Astrocyte of the cerebellum (primary cell): Measurements from ENCODE around the gene TMEM125.

ENCODE experiments used
- DNase-seq: peaks from one replicate; pipeline ENCODE4 v3.0.0-alpha.2; 2011; ENCODE audit warnings: low read depth
- H3K4me3 ChIP-seq: 2 replicates; pipeline ENCODE4 v1.5.1; 2011; ENCODE audit warnings: mild to moderate bottlenecking, low read depth, low read length, moderate library complexity
- in situ Hi-C: cut with HindIII; loops from 2 replicates; pipeline ENCODE4 v1.10.0; 2017; ENCODE audit warnings: low sequenced_read_pairs
- TF ChIP-seq, protein P1 (sequence below): IDR thresholded peaks from 2 replicates; pipeline ENCODE4 v1.5.1; 2012; ENCODE audit warnings: low read length, low read depth, moderate library complexity, mild to moderate bottlenecking; ENCODE audit errors: missing control alignments

Gene TMEM125

DNA sequence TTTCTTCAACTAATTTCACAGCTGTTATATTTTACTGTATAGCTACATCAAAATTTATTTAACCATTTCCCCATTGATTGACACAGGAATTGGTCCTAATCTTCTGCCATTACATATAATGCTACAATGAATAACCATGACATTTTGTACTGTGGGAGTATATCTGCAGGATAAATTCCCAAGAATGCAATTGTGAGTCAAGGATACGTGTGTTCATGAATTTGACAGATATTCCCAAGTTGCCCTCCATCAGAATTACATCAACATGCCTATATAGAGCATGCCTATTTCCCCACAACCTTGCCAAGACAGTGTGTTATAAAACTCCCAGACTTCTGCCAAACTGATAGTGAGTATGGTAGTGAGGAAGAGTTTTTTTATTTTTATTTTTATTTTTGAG lies 28.3 kb downstream of the TMEM125 start:
- DNase-seq: no peak
- TF ChIP-seq, protein P1, sequence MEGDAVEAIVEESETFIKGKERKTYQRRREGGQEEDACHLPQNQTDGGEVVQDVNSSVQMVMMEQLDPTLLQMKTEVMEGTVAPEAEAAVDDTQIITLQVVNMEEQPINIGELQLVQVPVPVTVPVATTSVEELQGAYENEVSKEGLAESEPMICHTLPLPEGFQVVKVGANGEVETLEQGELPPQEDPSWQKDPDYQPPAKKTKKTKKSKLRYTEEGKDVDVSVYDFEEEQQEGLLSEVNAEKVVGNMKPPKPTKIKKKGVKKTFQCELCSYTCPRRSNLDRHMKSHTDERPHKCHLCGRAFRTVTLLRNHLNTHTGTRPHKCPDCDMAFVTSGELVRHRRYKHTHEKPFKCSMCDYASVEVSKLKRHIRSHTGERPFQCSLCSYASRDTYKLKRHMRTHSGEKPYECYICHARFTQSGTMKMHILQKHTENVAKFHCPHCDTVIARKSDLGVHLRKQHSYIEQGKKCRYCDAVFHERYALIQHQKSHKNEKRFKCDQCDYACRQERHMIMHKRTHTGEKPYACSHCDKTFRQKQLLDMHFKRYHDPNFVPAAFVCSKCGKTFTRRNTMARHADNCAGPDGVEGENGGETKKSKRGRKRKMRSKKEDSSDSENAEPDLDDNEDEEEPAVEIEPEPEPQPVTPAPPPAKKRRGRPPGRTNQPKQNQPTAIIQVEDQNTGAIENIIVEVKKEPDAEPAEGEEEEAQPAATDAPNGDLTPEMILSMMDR: no peak
- in situ Hi-C loops: no loop called here
- no peak overlapping the region for H3K4me3 ChIP-seq

DNA sequence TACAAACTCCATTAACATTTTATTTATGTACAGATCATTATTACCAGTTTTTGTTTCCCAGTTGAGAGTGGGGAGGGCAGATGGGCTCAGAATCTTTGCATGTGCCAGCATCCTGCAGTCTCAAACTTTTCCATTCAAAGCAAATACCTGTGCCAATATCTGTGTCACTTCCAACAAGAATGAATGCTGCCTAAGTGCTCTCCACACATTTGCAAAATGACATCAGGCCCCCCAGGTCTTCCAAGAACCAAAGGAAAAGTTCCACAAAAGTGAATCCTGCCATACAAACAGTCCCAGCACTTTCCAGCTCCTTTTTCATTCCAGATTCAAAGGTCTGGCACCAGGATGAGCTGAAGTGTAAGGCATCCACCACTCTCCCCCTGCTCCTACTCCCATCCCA lies 29.3 kb downstream of the TMEM125 start:
- in situ Hi-C loops: no loop called here
- DNase-seq: no peak
- H3K4me3 ChIP-seq: no peak overlapping the region
- TF ChIP-seq, protein P1: no peak

GRCh38 chr1:43300378-43301094 lies 30.8 kb downstream of the TMEM125 start, which contains the start of gene TIE1:
Gene TIE1 (plus strand): TSS chr1:43300982. CDS start chr1:43301072, 90 bp downstream.
- DNase-seq: no peak
- in situ Hi-C loops: no loop called here
- TF ChIP-seq, protein P1: no peak
- H3K4me3 ChIP-seq: no peak within 1 kb of the TSS

DNA sequence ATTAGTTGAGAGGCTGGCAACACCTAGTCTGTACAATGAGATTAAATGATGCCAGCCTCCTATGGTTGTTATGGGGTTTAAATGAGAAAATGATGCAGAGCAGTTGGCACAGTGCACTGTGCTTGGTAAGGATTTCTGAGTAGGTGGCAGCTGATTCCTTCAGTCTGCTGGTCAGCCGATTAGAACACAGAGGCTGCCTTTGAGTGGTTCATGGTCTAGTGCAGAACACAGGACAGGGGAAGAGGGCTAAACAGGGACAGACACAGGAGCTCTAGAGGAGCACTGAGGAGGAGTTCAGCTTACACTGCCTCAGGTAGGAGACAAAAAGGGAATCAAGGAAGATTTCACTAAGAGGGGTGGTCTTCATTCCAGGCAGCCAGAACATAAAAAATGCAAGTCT lies 32.4 kb downstream of the TMEM125 start:
- TF ChIP-seq, protein P1: no peak
- in situ Hi-C loops: no loop called here
- no peak for DNase-seq
- H3K4me3 ChIP-seq: no peak overlapping the region

- no peak overlapping the region for H3K4me3 ChIP-seq
- TF ChIP-seq, protein P1: no peak
- in situ Hi-C loops: no loop called here
- DNase-seq: no peak
Observed at GRCh38 chr1:43302721-43303470, 33.1 kb downstream of the TMEM125 start.

DNA sequence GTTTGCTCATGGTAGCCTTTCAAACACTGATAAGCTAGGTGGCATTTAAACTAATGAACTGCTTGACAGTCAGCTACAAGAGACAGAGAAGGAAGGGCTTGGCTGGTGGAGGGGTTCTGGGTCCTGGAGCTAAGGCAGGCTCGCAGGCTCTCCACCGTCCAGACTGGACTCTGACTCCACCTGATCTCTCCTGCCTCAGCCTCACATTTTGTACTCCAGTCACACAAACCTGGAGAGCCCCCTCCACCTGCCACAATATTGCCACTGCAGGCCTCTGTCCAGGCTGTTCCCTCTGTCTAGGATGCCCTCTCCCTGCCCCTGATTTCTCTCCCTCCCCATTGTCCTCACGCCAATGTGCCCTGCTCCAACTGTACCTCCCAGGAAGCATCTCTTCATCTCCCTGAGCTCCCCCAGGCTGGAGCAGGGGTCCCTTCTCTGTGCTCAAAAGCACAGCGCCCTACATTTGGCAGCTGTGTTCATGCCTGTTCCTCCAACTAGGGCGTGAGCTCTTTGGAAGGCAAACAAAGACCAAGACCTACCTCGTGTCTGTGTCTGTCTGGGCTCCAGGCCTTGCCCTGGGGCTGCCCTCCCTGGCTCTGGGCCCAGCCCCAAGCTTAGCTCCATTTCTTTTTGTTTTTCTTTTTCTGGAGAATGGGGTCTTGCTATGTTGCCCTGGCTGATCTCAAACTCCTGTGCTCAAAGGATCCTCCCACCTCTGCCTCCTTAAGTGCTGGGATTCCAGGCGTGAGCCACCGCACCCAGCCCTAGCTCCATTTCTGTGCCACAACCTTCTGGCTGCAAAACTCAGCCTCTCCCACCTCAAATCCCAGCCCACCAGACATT lies 33.9 kb downstream of the TMEM125 start:
- no peak overlapping the region for H3K4me3 ChIP-seq
- TF ChIP-seq, protein P1: no peak
- in situ Hi-C loops: no loop called here
- DNase-seq: no peak
